Hepatocyte (in vitro differentiated cells): Measurements from ENCODE around the gene TRAPPC14. TPM values are rescaled to one million over a fixed set of nuclear protein-coding genes. Genes with fewer than 3 reads are reported as not detected.
"Not testable (repeated sequence)": the region's sequence is repeated elsewhere in the genome, so short reads cannot be mapped to it uniquely, and the experiment has no call there.

Source experiments
- DNase-seq: peaks from one replicate; pipeline ENCODE4 v3.0.0-alpha.2; 2016; ENCODE audit warnings: low spot score
- H2AFZ ChIP-seq: fragments of 200-600 bp; sonication (generic); 2 replicates; pipeline ENCODE4 v1.6.0; 2016; ENCODE audit warnings: antibody characterized with exemption, mild to moderate bottlenecking
- H3K27ac ChIP-seq: fragments of 200-600 bp; sonication (generic); 2 replicates; pipeline ENCODE4 v1.5.1; 2016; ENCODE audit warnings: mild to moderate bottlenecking
- H3K27me3 ChIP-seq: fragments of 200-600 bp; sonication (generic); 2 replicates; pipeline ENCODE4 v1.6.1; 2016
- H3K36me3 ChIP-seq: fragments of 200-600 bp; sonication (generic); replicated peaks from 2 replicates; pipeline ENCODE4 v1.5.1; 2016; ENCODE audit warnings: low read depth; ENCODE audit not compliant: insufficient read depth
- H3K4me1 ChIP-seq: fragments of 200-600 bp; sonication (generic); 2 replicates; pipeline ENCODE4 v1.5.1; 2016; ENCODE audit warnings: mild to moderate bottlenecking, moderate library complexity; ENCODE audit not compliant: insufficient read depth
- H3K4me2 ChIP-seq: fragments of 200-600 bp; sonication (generic); 2 replicates; pipeline ENCODE4 v1.6.0; 2016
- H3K4me3 ChIP-seq: fragments of 200-600 bp; sonication (generic); 2 replicates; pipeline ENCODE4 v1.5.1; 2016; ENCODE audit warnings: mild to moderate bottlenecking
- H3K79me2 ChIP-seq: fragments of 200-600 bp; sonication (generic); 2 replicates; pipeline ENCODE4 v1.6.0; 2017; ENCODE audit warnings: mild to moderate bottlenecking
- H3K9me2 ChIP-seq: fragments of 200-600 bp; sonication (generic); replicated peaks from 2 replicates; pipeline ENCODE4 v1.6.0; 2017; ENCODE audit warnings: mild to moderate bottlenecking; ENCODE audit not compliant: insufficient read depth
- H3K9me3 ChIP-seq: fragments of 200-600 bp; sonication (generic); 2 replicates; pipeline ENCODE4 v1.5.1; 2016; ENCODE audit warnings: low read depth, mild to moderate bottlenecking
- H4K20me1 ChIP-seq: fragments of 200-600 bp; sonication (generic); 2 replicates; pipeline ENCODE4 v1.6.0; 2016; ENCODE audit warnings: mild to moderate bottlenecking; ENCODE audit not compliant: insufficient read depth, poor library complexity, severe bottlenecking
- EZH2 ChIP-seq: fragments of 200-600 bp; sonication (generic); IDR thresholded peaks from 2 replicates; pipeline ENCODE4 v1.6.1; 2016; ENCODE audit warnings: antibody characterized with exemption, mild to moderate bottlenecking, borderline replicate concordance
- EZH2phosphoT487 ChIP-seq: fragments of 200-600 bp; sonication (generic); IDR thresholded peaks from one replicate; pipeline ENCODE4 v1.6.1; 2018; ENCODE audit warnings: antibody characterized with exemption, mild to moderate bottlenecking, low read depth, moderate library complexity; ENCODE audit not compliant: unreplicated experiment, severe bottlenecking
- WGBS: methylation state at CpG from one replicate; pipeline ENCODE4 v1.1.6; 2016; ENCODE audit warnings: low lambda C conversion rate; ENCODE audit errors: missing lambda C conversion rate; 5-methylcytosine and 5-hydroxymethylcytosine counted together
- polyA plus RNA-seq: library from polyadenylated mRNA; unstranded; fragments of >200 nt; fragmentation: Nextera tagmentation; extraction: Ambion mirVana; gene quantifications from 2 replicates; pipeline ENCODE4 v1.2.1, GENCODE V29; 2016
- total RNA-seq: library from RNA; depleted of rRNA; stranded (reverse); fragments of >200 nt; gene quantifications from 2 replicates; pipeline ENCODE4 v1.2.3, GENCODE V29; 2014
- TF ChIP-seq, protein P1 (sequence below): fragments of 200-600 bp; sonication (generic); IDR thresholded peaks from 2 replicates; pipeline ENCODE4 v1.5.1; 2016; ENCODE audit warnings: antibody characterized with exemption, mild to moderate bottlenecking; ENCODE audit not compliant: poor library complexity

Gene TRAPPC14
- total and polyA plus RNA-seq, 2 experiments from 2014 or later = 14.7 to 18.5 TPM

DNA sequence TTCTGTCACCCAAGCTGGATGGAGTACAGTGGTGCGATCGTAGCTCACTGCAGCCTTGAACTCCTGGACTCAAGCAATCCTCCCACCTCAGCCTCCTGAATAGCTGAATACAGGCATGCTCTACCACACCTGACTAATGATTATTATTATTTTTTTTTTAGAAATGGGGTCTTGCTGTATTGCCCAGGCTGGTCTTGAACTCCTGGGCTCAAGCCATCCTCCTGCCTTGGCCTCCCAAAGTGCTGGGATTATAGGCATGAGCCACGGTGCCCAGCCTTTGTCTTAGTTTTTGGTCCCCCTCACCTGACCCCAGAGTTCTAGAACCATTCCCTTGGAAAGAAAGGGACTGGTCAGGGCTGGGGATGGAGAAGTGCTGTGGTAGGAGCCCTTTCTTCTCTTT is 21.6 kb upstream of the TRAPPC14 start:
- not testable (repeated sequence) for H3K27me3 ChIP-seq, H3K4me3 ChIP-seq, H4K20me1 ChIP-seq, H3K27ac ChIP-seq, H3K9me2 ChIP-seq, H3K4me2 ChIP-seq, H3K36me3 ChIP-seq, DNase-seq, H3K79me2 ChIP-seq, H3K4me1 ChIP-seq, H3K9me3 ChIP-seq, H2AFZ ChIP-seq
- 96% methylated on average over 3 of the region's 3 CpGs for WGBS

DNA sequence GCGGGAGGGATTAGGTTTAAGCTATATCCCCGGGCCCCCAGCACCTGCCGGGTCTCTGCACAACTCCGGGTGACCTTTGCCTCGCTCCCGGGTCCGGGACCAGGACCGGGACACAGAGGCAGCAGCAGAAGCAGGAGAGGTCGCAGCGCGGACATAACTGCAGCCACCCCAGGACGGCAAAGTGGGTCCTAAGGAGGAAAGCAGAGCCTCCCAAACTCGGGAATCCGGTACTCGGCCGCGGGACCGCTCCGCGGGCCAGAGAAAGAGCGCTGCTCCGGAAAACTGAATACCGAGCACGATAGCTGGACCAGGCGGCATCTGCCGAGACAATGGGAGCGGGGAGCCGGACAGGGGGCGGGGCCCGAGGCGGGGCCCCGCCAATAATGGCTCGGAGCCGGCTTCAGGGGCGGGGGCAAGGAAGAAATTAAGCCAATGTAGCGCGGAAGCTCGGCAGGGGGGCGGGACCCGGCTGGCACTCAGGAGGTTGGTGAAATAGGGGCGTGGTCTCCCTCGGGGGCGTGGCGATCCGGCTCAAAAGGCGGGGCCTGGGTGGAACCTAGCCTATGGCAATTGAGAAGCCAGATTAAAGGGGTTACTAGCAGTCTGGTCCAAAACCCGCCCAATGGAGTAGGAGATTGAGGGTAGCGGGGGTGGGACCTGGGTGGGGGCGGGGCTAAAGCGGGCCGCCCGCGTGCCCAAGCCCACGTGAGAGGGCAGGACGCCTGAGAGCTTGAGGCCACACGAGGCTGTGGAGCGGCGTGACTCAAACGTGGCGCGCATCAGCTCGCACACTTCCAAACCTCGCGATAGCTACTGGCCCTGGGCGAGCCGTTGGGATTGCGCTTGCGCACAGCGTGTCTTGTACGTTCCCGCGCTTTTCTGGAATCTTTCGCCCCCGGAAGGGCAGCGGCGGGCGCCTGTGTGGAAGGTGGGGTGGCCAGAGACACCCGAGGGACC is 18.8 kb upstream of the TRAPPC14 start, which contains the start of the genes GPC2 and STAG3:
TSS of gene GPC2 (minus strand) at position 337 of the 957 bp plus-strand sequence. CDS start at position 155, 182 bp downstream.
TSS of gene STAG3 (plus strand) at position 874 of the 957 bp plus-strand sequence. CDS start 2,639 bp downstream, outside the sequence.
- TF ChIP-seq EZH2 (no peak), EZH2phosphoT487 (no peak)
- TF ChIP-seq, protein P1, sequence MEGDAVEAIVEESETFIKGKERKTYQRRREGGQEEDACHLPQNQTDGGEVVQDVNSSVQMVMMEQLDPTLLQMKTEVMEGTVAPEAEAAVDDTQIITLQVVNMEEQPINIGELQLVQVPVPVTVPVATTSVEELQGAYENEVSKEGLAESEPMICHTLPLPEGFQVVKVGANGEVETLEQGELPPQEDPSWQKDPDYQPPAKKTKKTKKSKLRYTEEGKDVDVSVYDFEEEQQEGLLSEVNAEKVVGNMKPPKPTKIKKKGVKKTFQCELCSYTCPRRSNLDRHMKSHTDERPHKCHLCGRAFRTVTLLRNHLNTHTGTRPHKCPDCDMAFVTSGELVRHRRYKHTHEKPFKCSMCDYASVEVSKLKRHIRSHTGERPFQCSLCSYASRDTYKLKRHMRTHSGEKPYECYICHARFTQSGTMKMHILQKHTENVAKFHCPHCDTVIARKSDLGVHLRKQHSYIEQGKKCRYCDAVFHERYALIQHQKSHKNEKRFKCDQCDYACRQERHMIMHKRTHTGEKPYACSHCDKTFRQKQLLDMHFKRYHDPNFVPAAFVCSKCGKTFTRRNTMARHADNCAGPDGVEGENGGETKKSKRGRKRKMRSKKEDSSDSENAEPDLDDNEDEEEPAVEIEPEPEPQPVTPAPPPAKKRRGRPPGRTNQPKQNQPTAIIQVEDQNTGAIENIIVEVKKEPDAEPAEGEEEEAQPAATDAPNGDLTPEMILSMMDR = no peak
- Histone ChIP-seq H3K9me2 (no peaks in the 10 kb centered on the region), H3K9me3 (no peaks in the 10 kb centered on the region), H3K36me3 (no peaks in the 10 kb centered on the region), H3K4me2 (peak within 1 kb of the TSS; percentile 82), H3K4me3 (peak within 1 kb of the TSS; percentile 48), H4K20me1 (no peaks in the 10 kb centered on the region), H3K27me3 (peaks cover 4% of the 10 kb centered on the region), H3K79me2 (no peaks in the 10 kb centered on the region), H2AFZ (peak within 1 kb of the TSS; percentile 82), H3K27ac (no peak within 1 kb of the TSS), H3K4me1 (no peaks in the 10 kb centered on the region)
- peak; percentile 96 for DNase-seq
- WGBS = 21% methylated on average over 61 of the region's 78 CpGs

DNA sequence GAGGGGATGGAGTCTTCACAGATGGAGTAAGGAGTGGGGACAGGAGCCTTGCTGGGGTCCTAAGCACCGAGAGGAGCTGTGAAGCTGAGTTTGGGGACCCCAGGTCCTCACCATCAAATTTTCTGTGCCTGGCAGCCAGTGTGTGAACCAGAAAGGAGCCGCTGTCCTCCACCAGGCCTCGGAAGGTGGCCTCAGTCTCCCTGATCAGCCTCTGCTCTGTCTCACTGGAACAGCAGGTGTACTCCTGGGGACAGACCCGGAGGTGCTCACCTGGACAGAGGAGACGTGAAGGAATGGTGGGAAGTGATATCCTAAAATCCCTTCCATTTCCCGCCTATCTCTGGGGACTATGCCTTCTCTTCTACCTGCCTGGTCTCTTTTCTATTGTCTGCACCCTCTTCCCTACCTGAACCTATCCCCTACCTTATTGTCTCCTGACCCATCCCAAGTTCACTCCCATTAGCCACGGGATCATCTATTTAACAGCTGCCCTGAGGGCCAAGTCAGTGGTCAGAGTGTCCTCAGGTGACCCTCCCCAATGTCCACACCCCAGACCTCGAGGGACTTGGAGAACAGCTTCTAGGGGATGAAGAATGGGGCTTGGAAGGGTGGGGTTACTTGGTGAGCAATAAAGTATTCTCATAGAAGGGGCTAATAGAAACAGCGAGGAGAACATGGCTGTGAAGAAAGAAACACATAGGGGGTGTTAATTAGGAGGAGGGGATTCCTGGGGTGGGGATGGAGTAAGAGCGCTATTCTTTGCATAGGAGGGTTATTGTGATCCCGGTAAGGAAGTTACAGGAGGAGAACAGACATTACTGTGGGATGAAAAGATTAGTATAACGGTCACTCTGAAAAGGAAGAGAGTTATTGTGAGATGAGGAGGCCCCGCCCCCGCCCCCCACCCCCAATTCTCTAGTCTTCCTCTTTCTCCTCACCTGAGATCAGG is 17.8 kb upstream of the TRAPPC14 start:
- DNase-seq = no peak
- no peaks in the 10 kb centered on the region for H4K20me1 ChIP-seq
- peak overlapping the region; percentile 82 for H3K4me2 ChIP-seq
- H2AFZ ChIP-seq = peak overlapping the region; percentile 82
- peaks cover 6% of the 10 kb centered on the region for H3K4me1 ChIP-seq
- H3K9me2 ChIP-seq = no peaks in the 10 kb centered on the region
- no peaks in the 10 kb centered on the region for H3K79me2 ChIP-seq
- H3K27me3 ChIP-seq = peaks cover 9% of the 10 kb centered on the region
- peak overlapping the region; percentile 48 for H3K4me3 ChIP-seq
- no peak overlapping the region for H3K27ac ChIP-seq
- TF ChIP-seq EZH2 (no peak), EZH2phosphoT487 (no peak)
- TF ChIP-seq, protein P1 = no peak
- no peaks in the 10 kb centered on the region for H3K36me3 ChIP-seq
- H3K9me3 ChIP-seq = no peaks in the 10 kb centered on the region
- 45% methylated on average over 14 of the region's 14 CpGs for WGBS
